ENCODE measurements around the gene SEPTIN6.

DNA sequence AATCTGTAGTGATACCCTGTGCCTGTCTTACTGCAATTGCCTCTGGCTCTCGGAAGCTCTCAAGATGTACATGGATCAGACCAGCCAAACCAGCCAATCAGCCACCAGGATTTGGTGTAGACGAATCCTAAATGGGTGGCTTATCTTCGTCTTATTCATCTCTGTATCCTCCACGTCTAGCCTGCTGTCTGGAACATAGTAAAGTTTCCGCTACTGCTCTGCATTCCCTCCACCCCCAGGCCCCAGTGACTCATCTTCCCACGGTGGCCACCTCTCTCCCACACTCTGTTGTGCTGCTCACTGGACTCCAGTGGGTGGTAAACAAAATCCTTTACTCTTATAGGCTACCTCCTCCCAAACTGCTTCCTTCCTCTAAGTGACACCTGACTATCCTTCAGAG lies 37.8 kb downstream of the SEPTIN6 start:
- TF ChIP-seq, protein P1, sequence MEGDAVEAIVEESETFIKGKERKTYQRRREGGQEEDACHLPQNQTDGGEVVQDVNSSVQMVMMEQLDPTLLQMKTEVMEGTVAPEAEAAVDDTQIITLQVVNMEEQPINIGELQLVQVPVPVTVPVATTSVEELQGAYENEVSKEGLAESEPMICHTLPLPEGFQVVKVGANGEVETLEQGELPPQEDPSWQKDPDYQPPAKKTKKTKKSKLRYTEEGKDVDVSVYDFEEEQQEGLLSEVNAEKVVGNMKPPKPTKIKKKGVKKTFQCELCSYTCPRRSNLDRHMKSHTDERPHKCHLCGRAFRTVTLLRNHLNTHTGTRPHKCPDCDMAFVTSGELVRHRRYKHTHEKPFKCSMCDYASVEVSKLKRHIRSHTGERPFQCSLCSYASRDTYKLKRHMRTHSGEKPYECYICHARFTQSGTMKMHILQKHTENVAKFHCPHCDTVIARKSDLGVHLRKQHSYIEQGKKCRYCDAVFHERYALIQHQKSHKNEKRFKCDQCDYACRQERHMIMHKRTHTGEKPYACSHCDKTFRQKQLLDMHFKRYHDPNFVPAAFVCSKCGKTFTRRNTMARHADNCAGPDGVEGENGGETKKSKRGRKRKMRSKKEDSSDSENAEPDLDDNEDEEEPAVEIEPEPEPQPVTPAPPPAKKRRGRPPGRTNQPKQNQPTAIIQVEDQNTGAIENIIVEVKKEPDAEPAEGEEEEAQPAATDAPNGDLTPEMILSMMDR (IDR thresholded peaks at IDR 0.05) = no peak
- no peak for TF ChIP-seq POLR2A (IDR thresholded peaks at IDR 0.05)

All from lower leg skin (tissue), 3 donors.